Kidney (tissue), 22 donors: Measurements from ENCODE around the gene NELFB. TPM values are rescaled to one million over a fixed set of nuclear protein-coding genes. Genes with fewer than 3 reads are reported as not detected.
A peak's percentile ranks its signal among the peaks of the same experiment; 100 is the strongest.

Experiments used
- DNase-seq, 5 donors: peaks; one replicate each; pipeline ENCODE4 v3.0.0-alpha.2; 2013 to 2020
- FAIRE-seq: peaks from 2 replicates; lab custom pipeline; 2012; peaks lifted over from hg19 to GRCh38; lab: Jason Lieb, UNC
- H3K27ac ChIP-seq, 2 donors: one replicate each; pipeline ENCODE4 v1.7.0; 2013; ENCODE audit warnings: low read depth in 2 of 2, low read length in 2 of 2, inconsistent platforms in 1 of 2
- H3K27me3 ChIP-seq: one replicate; pipeline ENCODE4 v1.7.1; 2013; ENCODE audit warnings: low read length, inconsistent platforms; ENCODE audit not compliant: control insufficient read depth, insufficient read depth
- H3K36me3 ChIP-seq, 3 donors: one replicate each; pipeline versions ENCODE4 v1.7.0 to v1.7.1; 2013; ENCODE audit warnings: low read length in 3 of 3, control low read depth in 1 of 3, inconsistent platforms in 1 of 3; ENCODE audit not compliant: insufficient read depth in 3 of 3, control insufficient read depth in 2 of 3
- H3K4me1 ChIP-seq, 3 donors: one replicate each; pipeline versions ENCODE4 v1.7.0 to v1.7.1; 2013; ENCODE audit warnings: low read length in 3 of 3, inconsistent platforms in 1 of 3, low read depth in 1 of 3; ENCODE audit not compliant: control insufficient read depth in 2 of 3, insufficient read depth in 2 of 3
- H3K4me3 ChIP-seq, 3 donors: one replicate each; pipeline versions ENCODE4 v1.7.0 to v1.8.1; 2013; ENCODE audit warnings: low read length in 3 of 3, control low read depth in 1 of 3, inconsistent platforms in 1 of 3
- H3K9ac ChIP-seq, 3 donors: one replicate each; pipeline versions ENCODE4 v1.7.0 to v1.7.1; 2013; ENCODE audit warnings: low read length in 3 of 3, control low read depth in 1 of 3, inconsistent platforms in 1 of 3
- H3K9me3 ChIP-seq, 3 donors: one replicate each; pipeline versions ENCODE4 v1.7.0 to v1.7.1; 2013; ENCODE audit warnings: low read length in 3 of 3, control low read depth in 1 of 3, inconsistent platforms in 1 of 3; ENCODE audit not compliant: control insufficient read depth in 2 of 3, insufficient read depth in 1 of 3
- intact Hi-C: fragments of 100-400 bp; cut with DNase I; formaldehyde crosslinking; loops from one replicate; pipeline ENCODE4 v1.11.1; 2022
- long read RNA-seq, 10 donors: library from polyadenylated mRNA in 1 of 10; unstranded in 1 of 10; transcript quantifications; one replicate each; pipeline ENCODE4 v2.0.0 and lab custom pipeline, GENCODE V29; 2021 to 2026
- polyA plus RNA-seq: library from polyadenylated mRNA; stranded (reverse); fragments of 350-450 nt; fragmentation: Illumina TruSeq; extraction: RNeasy Lipid Tissue Mini Kit (QIAGEN cat#74804); gene quantifications from one replicate; pipeline ENCODE4 v1.2.3, GENCODE V29; 2014; ENCODE audit warnings: low read depth, low replicate concordance; ENCODE audit not compliant: insufficient read depth
- total RNA-seq: library from RNA; stranded (reverse); fragmentation: NEBNext Ultra II Directional; extraction: Animal tissue kit (Norgen Biotek cat#: 25700); gene quantifications from one replicate; pipeline ENCODE4 v1.2.1, GENCODE V29; 2021
- TF ChIP-seq, protein P1 (sequence below): IDR thresholded peaks from 3 replicates; pipeline ENCODE4 v1.5.1; 2012; ENCODE audit warnings: mild to moderate bottlenecking, moderate library complexity, borderline replicate concordance; ENCODE audit not compliant: insufficient read depth; ENCODE audit errors: extremely low read depth
- donor health status: control.
- donor health status: control.
- donor health status: control.
- donor health status: control.
- donor health status: control.
- donor health status: DM: yes; HTN: yes; CAD: no.
- donor health status: Normal renal cell carcinoma (clear cell type).

Gene NELFB
- total RNA-seq (57.3 TPM), polyA plus RNA-seq (43.8 TPM)
- long read RNA-seq, donor 1, transcript NELFB-201 (13 exons, 2,698 nt) = major isoform, 14 of 14 reads
- long read RNA-seq, donor 1, partial matches to known transcripts = 0 of 14 reads
- long read RNA-seq, donor 1, other reads (novel, unspliced or antisense) = 0 of 14 reads
- long read RNA-seq, donor 2, transcript NELFB-201 (13 exons, 2,698 nt) = major isoform, 9 of 9 reads
- long read RNA-seq, donor 2, partial matches to known transcripts = 0 of 9 reads
- long read RNA-seq, donor 2, other reads (novel, unspliced or antisense) = 0 of 9 reads
- long read RNA-seq, donor 3, transcript NELFB-201 (13 exons, 2,698 nt) = major isoform, 13 of 26 reads
- long read RNA-seq, donor 3, partial matches to known transcripts = 13 of 26 reads
- long read RNA-seq, donor 3, other reads (novel, unspliced or antisense) = 0 of 26 reads
- long read RNA-seq, donor 4, transcript NELFB-201 (13 exons, 2,698 nt) = major isoform, 23 of 23 reads
- long read RNA-seq, donor 4, partial matches to known transcripts = 0 of 23 reads
- long read RNA-seq, donor 4, other reads (novel, unspliced or antisense) = 0 of 23 reads
- long read RNA-seq, donor 5 = 0 reads
- long read RNA-seq, donor 6, transcript NELFB-201 (13 exons, 2,698 nt) = major isoform, 9 of 9 reads
- long read RNA-seq, donor 6, partial matches to known transcripts = 0 of 9 reads
- long read RNA-seq, donor 6, other reads (novel, unspliced or antisense) = 0 of 9 reads
- long read RNA-seq, donor 7, transcript NELFB-201 (13 exons, 2,698 nt) = major isoform, 132 of 173 reads
- long read RNA-seq, donor 7, partial matches to known transcripts = 12 of 173 reads
- long read RNA-seq, donor 7, other reads (novel, unspliced or antisense) = 29 of 173 reads
- long read RNA-seq, donor 8, partial matches to known transcripts = 12 of 15 reads
- long read RNA-seq, donor 8, other reads (novel, unspliced or antisense) = 0 of 15 reads
- long read RNA-seq, donor 9, partial matches to known transcripts = 6 of 9 reads
- long read RNA-seq, donor 9, other reads (novel, unspliced or antisense) = 0 of 9 reads
- long read RNA-seq, donor 10, transcript NELFB-201 (13 exons, 2,698 nt) = major isoform, 10 of 10 reads
- long read RNA-seq, donor 10, partial matches to known transcripts = 0 of 10 reads
- long read RNA-seq, donor 10, other reads (novel, unspliced or antisense) = 0 of 10 reads

DNA sequence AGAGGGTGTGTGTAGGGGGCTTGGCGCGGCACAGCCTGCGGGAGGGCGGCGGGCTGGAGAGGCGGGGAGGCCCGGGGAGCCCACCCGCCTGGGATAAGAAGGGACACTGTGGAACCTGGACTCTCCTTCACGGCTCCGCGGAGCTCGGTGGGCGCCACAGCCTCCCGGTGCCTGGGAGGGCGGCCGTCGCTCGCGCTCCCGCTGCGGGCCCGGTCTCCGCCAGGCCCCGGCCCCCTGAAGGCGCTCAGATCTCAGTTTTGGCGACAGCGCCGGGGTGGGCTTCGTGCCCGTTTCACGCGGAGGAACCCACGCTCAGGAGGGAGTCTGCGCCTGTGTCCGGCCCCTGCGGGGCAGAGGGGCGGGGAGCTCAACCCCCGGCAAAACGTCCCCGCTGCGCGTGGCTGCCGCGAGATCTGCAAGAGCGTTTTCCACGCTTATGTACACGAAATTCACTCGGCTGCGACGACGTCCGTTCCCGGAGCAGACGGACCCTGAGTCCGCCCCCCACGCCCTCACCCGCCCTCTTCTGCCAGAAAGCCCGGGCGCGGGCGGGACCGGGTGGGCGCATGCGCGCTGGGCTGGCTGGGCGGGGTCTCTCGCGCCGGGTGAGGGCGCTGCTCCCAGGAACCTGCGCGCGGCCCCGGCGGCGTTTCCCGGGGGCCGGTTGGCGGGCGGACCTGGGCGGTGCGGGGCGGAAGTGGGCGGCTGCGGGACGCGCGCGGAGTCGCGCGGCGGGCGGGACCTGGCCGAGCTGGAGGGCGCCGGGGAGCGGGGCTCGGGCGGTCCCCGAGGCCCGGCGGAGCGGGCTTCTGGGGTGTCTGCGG lies at the start of gene NELFB:
Gene NELFB (plus strand): TSS at position 704 of the 824 bp plus-strand sequence.
- TF ChIP-seq, protein P1, sequence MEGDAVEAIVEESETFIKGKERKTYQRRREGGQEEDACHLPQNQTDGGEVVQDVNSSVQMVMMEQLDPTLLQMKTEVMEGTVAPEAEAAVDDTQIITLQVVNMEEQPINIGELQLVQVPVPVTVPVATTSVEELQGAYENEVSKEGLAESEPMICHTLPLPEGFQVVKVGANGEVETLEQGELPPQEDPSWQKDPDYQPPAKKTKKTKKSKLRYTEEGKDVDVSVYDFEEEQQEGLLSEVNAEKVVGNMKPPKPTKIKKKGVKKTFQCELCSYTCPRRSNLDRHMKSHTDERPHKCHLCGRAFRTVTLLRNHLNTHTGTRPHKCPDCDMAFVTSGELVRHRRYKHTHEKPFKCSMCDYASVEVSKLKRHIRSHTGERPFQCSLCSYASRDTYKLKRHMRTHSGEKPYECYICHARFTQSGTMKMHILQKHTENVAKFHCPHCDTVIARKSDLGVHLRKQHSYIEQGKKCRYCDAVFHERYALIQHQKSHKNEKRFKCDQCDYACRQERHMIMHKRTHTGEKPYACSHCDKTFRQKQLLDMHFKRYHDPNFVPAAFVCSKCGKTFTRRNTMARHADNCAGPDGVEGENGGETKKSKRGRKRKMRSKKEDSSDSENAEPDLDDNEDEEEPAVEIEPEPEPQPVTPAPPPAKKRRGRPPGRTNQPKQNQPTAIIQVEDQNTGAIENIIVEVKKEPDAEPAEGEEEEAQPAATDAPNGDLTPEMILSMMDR = peak; percentile 8
- peak; percentile 93 to 98 (median 96) for DNase-seq
- H3K9me3 ChIP-seq = no peaks in the 10 kb centered on the region
- peak within 1 kb of the TSS; percentile 73 to 90 (median 84) for H3K4me3 ChIP-seq
- peak within 1 kb of the TSS; percentile 53 to 63 for H3K27ac ChIP-seq
- H3K4me1 ChIP-seq = peaks cover 0 to 22% (median 13%) of the 10 kb centered on the region in 3 donors
- intact Hi-C loops = no loop called here
- no peak for FAIRE-seq
- H3K36me3 ChIP-seq = peaks cover 0 to 10% (median 4%) of the 10 kb centered on the region in 3 donors
- peak within 1 kb of the TSS; percentile 57 to 82 (median 82) for H3K9ac ChIP-seq
- H3K27me3 ChIP-seq = no peaks in the 10 kb centered on the region

DNA sequence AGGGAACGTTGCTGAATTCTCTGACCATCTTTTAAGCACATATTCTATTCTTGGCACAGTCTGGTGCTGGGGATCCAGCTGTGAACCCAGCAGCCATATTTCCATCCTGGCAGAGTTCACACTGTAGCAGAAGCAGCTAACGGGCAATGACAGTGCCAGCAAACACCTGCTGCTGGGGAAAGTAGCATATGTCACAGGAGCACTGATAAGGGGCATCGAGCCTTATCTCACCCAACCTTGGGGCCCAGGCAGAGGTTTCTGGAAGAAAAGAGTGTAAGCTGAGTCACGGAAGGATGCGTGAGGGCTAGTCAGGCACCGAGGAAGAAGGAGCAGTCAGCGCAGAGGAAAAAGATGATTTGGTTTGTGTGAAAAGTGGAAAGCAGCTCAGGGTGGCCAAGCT lies 48.5 kb upstream of the NELFB start:
- DNase-seq (no peak), FAIRE-seq (no peak)
- intact Hi-C loops = no loop called here
- Histone ChIP-seq H3K36me3 (no peaks in the 10 kb centered on the region), H3K4me3 (peak overlapping the region; percentile 73 to 97 (median 78)), H3K9ac (peak overlapping the region in 1 of 3 donors; percentile 88), H3K4me1 (peaks cover 3 to 30% (median 8%) of the 10 kb centered on the region in 3 donors), H3K9me3 (no peaks in the 10 kb centered on the region), H3K27ac (no peak overlapping the region), H3K27me3 (no peaks in the 10 kb centered on the region)
- TF ChIP-seq, protein P1 = no peak

DNA sequence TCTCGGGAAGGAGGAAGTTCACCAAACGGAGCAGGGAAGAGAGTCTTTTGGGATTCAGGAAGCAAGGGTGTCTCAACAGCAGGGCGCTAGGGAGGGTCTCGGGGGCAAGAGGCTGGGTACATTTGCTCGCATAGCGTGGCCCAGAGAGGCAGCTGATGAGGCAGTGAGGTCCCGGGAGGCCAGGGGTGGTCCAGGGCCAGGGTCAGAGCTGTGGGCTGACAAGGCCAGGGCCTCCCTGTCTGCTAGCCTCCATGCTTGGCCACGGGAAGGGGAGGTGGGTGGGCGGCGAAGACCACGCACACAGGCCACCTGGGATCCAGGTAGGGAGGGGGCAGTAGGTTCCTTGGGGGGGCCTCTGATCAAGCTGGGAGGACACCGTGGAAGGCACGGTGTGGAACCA lies 43.6 kb upstream of the NELFB start:
- Histone ChIP-seq H3K27ac (no peak overlapping the region), H3K4me3 (no peak overlapping the region), H3K9me3 (no peaks in the 10 kb centered on the region), H3K27me3 (no peaks in the 10 kb centered on the region), H3K36me3 (peaks cover 0 to 2% (median 0%) of the 10 kb centered on the region in 3 donors), H3K4me1 (peaks cover 0 to 5% (median 0%) of the 10 kb centered on the region in 3 donors), H3K9ac (no peak overlapping the region)
- intact Hi-C loops = no loop called here
- DNase-seq = no peak
- TF ChIP-seq, protein P1 = no peak
- no peak for FAIRE-seq
